ENCODE measurements around the gene RDH11.
A peak's percentile ranks its signal among the peaks of the same experiment; 100 is the strongest.
"Not testable (repeated sequence)": the region's sequence is repeated elsewhere in the genome, so short reads cannot be mapped to it uniquely, and the experiment has no call there.

The RDH11 gene

GRCh38 chr14:67695394-67695949 is at the start of gene RDH11:
RDH11 (minus strand) TSS chr14:67695764; CDS start chr14:67695703, 61 bp downstream.
- DNase-seq = peak; percentile 92

DNA sequence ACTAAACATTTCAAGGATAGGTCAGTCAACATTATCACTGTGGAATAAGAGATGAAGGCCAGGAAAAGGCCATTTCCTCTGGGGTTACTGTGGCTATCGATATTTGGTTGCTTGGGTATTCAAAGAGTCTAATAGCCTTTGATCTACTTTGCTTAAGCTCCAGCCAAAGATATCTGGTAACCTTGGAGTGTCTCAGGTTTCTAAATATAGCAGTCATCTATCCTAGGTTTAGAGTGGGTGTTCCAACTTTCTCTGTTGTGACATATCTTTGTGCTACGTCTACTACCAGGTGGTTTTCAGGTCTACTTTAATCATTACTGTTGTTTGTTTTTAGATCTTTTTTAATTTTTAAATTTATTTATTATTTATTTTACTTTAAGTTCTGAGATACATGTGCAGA is 48.5 kb upstream of the RDH11 start:
- DNase-seq = no peak

DNA sequence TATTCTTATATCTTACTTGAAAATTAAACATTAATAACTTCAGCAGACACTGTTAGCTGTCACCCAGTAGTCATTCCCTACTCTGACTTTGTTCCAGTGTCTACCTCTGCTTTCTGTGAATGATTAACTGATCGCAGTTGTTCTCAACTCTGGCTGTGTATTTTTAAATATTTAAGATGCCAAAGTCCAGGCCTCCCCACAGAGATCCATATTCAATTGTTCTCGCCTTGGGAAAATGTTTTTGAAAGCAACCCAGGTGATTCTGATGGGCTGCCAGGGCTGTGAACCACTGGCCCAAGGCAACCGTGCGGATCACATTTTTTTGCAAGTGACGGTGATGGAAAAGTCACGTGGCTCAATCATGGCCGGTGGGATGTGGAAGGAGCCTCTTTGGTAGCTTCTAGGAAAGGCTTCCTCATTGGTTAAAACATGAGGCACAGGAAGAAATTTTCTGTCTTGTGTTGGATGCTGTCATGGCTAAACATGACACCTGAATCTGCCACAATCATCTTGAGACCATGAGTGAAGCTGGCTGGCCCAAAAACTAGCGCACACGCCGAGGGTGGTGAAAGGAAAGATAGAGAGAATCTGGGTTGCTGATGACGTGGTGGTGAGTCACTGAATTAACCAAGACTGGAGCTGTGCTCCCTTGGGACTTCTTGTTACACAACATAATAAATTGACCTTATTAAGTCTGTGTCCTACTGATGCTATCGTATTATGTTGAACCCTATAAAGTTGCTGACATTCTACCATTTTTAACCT is 43.4 kb upstream of the RDH11 start:
- DNase-seq = no peak

- DNase-seq = no peak
These were observed 41.2 kb upstream of the RDH11 start for GRCh38 chr14:67736771-67737170.

DNA sequence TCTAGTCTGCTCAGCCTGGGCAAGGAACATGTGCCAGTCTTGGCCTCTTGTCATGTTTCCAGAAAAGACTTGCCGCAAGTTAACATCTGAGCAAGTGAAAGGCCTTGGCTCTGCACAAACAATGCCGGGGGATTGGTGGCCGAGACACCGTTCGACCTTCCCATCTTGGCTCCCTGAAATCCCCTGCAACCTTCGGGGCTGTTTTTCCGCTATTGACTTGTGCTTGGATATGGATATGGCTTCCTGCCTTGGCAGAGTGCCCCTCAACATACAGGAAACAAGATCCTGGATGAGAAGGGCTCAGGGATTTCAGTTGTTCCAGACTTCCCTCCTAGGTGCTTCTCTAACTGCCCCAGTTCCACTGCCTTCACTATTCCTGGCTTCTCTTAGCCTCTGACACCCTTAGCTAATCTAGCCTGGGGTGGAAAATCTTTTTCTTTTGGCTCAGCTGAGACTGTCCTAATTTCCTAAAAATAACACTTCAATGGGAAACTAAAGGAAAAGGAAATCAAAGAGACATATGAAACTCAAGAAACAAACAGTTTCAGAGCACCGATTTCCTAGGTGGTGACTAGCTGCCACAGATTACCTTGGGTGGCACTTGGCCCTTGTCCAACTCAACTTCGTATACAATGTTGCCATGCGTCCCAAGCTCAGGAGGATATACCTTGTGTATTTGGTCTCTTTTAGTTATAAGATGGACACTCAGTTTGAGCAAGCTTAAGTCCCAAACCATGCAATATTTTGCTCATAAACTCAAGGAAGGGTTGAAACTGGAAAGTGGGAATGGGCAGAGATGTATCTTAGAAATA is 40.0 kb upstream of the RDH11 start:
- DNase-seq = no peak

DNA sequence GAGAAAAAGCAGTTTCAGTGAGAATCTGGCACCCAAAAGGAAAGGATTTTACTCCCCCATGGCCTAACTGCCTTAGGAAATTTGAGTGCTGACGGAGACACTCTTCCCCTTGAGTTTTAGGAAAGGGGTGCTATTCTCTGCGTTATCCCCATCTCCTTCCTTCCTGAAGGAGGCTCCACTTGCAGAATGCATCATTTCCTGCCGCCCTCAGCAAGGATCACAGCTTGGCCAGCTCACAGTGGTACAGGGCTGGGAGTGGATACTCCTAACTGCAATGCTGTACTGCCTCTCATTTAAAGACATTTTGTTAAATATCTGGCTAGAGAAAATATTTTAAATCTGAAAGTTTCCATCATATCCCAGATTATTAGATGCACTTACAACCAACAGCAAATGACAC is 39.1 kb upstream of the RDH11 start:
- no peak for DNase-seq

GRCh38 chr14:67733616-67734015 is 38.1 kb upstream of the RDH11 start:
- DNase-seq = no peak

DNA sequence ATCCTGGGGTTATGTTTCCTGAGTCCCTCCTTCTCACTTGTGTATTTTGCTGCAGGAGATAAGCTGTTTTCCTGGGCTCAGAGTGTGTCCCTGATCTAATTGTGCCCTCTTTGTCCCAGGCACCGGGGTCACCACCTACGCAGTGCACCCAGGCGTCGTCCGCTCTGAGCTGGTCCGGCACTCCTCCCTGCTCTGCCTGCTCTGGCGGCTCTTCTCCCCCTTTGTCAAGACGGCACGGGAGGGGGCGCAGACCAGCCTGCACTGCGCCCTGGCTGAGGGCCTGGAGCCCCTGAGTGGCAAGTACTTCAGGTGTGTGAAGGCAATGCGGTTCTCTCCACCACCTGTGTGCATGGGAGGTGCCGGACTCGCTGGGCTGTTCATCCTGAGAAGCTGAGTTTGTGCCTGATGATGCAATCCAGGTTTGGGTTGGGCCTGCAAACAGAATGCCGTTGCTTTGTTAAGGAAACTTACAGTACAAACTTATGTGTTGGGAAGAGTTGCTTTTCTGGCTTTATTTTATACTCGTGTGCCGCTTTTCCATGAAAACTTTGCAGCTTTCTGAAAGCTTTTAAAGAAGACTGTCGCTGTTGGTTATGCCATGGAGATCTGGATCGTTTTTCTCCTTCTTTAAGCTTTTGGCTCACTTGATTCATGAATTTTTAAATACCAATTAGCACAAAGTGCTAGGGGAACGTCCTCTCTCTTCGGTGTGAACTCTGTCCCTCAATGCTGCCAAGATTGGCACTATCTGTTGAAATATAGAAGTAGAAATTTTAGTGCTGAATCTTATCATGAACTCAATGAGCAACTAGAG is 33.7 kb upstream of the RDH11 start:
- DNase-seq = no peak

- DNase-seq = no peak
These were observed 32.7 kb upstream of the RDH11 start for GRCh38 chr14:67728258-67728657.

GRCh38 chr14:67727361-67727760 is 31.8 kb upstream of the RDH11 start:
- DNase-seq = no peak

GRCh38 chr14:67725171-67725570 is 29.6 kb upstream of the RDH11 start:
- DNase-seq = no peak

DNA sequence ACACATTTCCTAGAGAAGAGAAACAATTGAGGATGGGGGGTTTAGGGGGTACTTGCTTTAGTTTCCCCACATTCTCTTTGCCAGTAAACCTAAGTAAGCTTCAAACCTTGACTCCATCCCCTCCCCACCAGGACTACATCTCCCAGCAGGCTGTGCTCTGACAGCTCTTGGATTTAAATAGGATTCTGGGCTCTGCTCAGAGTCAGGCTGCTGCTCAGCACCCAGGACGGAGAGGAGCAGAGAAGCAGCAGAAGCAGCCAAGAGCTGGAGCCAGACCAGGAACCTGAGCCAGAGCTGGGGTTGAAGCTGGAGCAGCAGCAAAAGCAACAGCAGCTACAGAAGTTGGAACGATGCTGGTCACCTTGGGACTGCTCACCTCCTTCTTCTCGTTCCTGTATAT is 26.7 kb upstream of the RDH11 start:
- no peak for DNase-seq

GRCh38 chr14:67721875-67722274 is 26.3 kb upstream of the RDH11 start:
- DNase-seq = no peak

GRCh38 chr14:67719866-67720265 is 24.3 kb upstream of the RDH11 start:
- DNase-seq = no peak

DNA sequence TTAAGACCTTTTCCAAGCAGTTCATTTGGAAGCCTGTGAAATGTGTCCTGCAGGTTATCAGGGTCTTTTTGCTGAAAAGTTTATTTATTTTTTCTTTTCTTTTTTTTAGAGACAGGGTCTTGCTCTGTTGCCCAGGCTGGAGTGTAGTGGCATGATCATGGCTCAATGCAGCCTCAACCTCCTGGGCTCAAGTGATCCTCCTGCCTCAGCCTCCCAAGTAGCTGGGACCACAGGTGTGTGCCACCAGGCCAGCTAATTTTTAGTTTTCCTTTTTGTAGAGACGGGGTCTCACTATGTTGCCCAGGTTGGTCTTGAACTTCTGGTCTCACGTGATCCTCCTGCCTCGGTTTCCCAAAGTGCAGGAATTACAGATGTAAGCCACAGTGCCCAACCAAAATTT is 23.8 kb upstream of the RDH11 start:
- not testable (repeated sequence) for DNase-seq

DNA sequence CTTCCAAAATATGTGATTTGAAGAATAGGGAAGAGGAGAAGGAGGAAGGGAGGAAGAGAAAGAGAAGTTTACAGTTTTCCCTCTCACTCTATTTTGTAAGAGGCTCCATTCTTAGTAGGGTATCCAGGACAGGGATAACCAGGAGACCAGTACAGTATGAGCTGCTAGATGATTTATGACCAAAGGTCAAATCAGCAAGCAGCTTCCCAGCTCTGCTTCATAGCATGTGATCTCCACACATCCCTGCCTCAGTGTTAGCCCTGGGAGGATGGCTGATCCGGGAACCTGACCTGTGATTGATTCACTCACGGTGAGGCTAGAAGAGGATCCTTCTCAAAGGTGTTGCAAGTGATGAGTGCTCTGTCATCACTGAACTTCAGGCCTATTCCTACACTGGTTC is 22.7 kb upstream of the RDH11 start:
- DNase-seq = no peak

GRCh38 chr14:67717048-67717447 is 21.5 kb upstream of the RDH11 start:
- DNase-seq = no peak

- no peak for DNase-seq
These were observed 14.6 kb upstream of the RDH11 start for GRCh38 chr14:67710209-67710608.

DNA sequence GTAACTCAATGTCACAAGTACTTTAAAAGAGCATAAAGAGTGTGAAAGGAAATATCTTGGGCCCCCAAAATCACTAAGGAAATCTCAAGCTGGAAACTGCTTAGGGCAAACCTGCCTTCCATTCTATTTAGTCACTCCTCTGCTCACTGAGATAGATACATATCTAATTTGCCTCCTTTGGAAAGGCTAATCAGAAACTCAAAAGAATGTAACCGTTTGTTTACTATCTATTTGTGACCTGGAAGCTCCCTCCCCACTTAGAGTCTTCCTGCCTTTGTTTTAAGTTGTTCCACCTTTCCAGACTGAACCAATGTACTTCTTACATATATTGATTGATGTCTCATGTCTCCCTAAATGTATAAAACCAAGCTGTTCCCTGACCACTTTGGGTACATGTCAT is 14.2 kb upstream of the RDH11 start:
- not testable (repeated sequence) for DNase-seq

DNA sequence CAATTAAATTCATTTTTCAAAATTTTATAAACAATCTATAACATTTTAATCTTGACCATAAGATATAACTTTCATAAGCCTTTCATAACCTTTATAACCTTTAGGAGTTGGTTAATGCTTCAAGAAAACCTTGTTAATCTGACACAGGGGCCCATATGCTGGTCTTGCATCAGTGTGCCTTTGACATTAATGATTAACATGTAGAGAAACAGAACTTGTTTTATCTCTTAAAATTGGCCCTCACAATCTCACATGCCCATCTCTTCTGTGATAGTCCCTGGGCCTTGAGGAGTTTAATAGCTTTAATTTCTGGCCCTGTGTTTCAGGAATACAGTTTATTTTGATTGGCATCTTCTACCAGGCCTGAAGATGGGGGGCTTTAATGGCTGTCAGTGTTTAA is 13.8 kb upstream of the RDH11 start:
- DNase-seq = not testable (repeated sequence)

- DNase-seq = no peak
These were observed 9.6 kb upstream of the RDH11 start for GRCh38 chr14:67705211-67705610.

GRCh38 chr14:67704484-67705089 is 9.0 kb upstream of the RDH11 start:
- peak; percentile 35 for DNase-seq

- no peak for DNase-seq
These were observed 8.4 kb upstream of the RDH11 start for GRCh38 chr14:67703997-67704396.

All from NCI-H1092 (cell line).